SU-DHL-6 (cell line): Measurements from ENCODE around the gene CHST15.

ENCODE experiments used
- H2AFZ ChIP-seq: fragments of 200-600 bp; sonication (generic); 2 replicates; pipeline ENCODE4 v1.6.1; 2014; ENCODE audit warnings: low read depth, mild to moderate bottlenecking, moderate library complexity, mixed read lengths, antibody characterized with exemption, low read length; ENCODE audit not compliant: severe bottlenecking
- H3F3A ChIP-seq: fragments of 200-600 bp; shearing (Covaris generic); 2 replicates; pipeline ENCODE4 v1.6.0; 2016; ENCODE audit warnings: antibody characterized with exemption, mild to moderate bottlenecking; ENCODE audit not compliant: insufficient read depth
- H3K27ac ChIP-seq: fragments of 200-600 bp; sonication (generic); 2 replicates; pipeline ENCODE4 v1.5.1; 2016; ENCODE audit warnings: low read depth, mild to moderate bottlenecking, low read length, moderate library complexity, mixed read lengths
- H3K27me3 ChIP-seq: fragments of 200-600 bp; sonication (generic), shearing (Covaris generic); 2 replicates; pipeline ENCODE4 v1.6.0; 2014; ENCODE audit warnings: mild to moderate bottlenecking, low read length
- H3K36me3 ChIP-seq: fragments of 200-600 bp; sonication (generic); 2 replicates; pipeline ENCODE4 v1.6.1; 2014; ENCODE audit warnings: mild to moderate bottlenecking, low read length, mixed read lengths
- H3K4me2 ChIP-seq: fragments of 300-600, 200-600 bp; shearing (Covaris generic), sonication (generic); 2 replicates; pipeline ENCODE4 v1.6.0; 2014; ENCODE audit warnings: low read length, low read depth, mild to moderate bottlenecking; ENCODE audit not compliant: poor library complexity, severe bottlenecking
- H3K4me3 ChIP-seq: fragments of 200-600 bp; sonication (generic); 2 replicates; pipeline ENCODE4 v1.5.1; 2014; ENCODE audit warnings: antibody characterized with exemption, low read length, mild to moderate bottlenecking, mixed read lengths; ENCODE audit not compliant: insufficient read depth, poor library complexity, severe bottlenecking
- H3K79me2 ChIP-seq: fragments of 200-600 bp; sonication (generic); 2 replicates; pipeline ENCODE4 v1.6.1; 2014; ENCODE audit warnings: mild to moderate bottlenecking, low read length, moderate library complexity; ENCODE audit not compliant: insufficient read depth
- H3K9ac ChIP-seq: fragments of 200-600 bp; sonication (generic); 2 replicates; pipeline ENCODE4 v1.7.0; 2014; ENCODE audit warnings: mild to moderate bottlenecking, low read length
- H3K9me2 ChIP-seq: fragments of 200-600 bp; sonication (generic); replicated peaks from 2 replicates; pipeline ENCODE4 v1.6.1; 2014; ENCODE audit warnings: low read length; ENCODE audit not compliant: insufficient read depth
- H3K9me3 ChIP-seq: fragments of 200-600 bp; sonication (generic); 2 replicates; pipeline ENCODE4 v1.6.1; 2014; ENCODE audit warnings: low read length, mixed read lengths; ENCODE audit not compliant: insufficient read depth
- H4K20me1 ChIP-seq: fragments of 200-600 bp; sonication (generic); 2 replicates; pipeline ENCODE4 v1.6.1; 2014; ENCODE audit warnings: low read depth, mild to moderate bottlenecking, antibody characterized with exemption, low read length, moderate library complexity, mixed read lengths
- CTCF ChIP-seq: fragments of 200-600 bp; sonication (generic); IDR thresholded peaks from one replicate; pipeline ENCODE4 v1.5.1; 2017; ENCODE audit warnings: antibody characterized with exemption, mild to moderate bottlenecking, low read length, moderate library complexity; ENCODE audit not compliant: insufficient read depth, poor library complexity, severe bottlenecking
- EZH2phosphoT487 ChIP-seq: fragments of 200-600 bp; sonication (generic), shearing (Covaris generic); conservative IDR thresholded peaks from 2 replicates; pipeline ENCODE4 v1.6.1; 2018; ENCODE audit warnings: mild to moderate bottlenecking, antibody characterized with exemption, low read length, moderate library complexity, mixed read lengths

The CHST15 gene

DNA sequence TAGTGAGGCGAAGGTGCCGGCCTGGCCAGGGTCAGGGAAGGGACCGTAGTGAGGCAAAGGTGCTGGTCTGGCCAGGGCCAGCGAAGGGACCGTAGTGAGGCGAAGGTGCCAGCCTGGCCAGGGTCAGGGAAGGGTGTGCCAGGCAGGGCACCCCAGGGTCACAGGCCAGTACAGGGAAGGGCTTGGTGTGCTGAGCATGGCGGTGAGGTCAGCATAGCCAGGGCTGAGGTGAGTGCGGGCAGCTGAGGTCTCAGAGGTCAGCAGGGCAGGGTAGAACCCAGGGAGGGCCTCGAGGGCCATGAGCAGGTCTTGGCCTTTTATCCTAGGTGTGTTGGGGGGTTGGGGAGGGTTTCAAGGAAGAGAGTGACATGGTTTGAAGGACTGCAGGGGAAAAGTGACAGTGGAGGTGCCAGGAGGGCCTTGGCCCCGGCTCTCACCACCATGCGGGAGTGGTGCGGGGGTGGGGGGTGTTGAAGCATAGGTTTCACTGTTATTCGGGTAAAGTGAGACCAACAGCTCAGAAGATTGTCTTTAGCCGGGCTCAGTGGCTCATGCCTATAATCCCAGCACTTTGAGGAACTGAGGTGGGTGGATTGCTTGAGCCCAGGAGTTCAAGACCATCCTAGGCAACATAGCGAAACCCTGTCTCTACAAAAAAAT is 93.3 kb downstream of the CHST15 start:
- Histone ChIP-seq H3K27ac (no peak overlapping the region), H3K9me2 (no peaks in the 10 kb centered on the region), H3K36me3 (no peaks in the 10 kb centered on the region), H4K20me1 (no peaks in the 10 kb centered on the region), H3K9me3 (no peaks in the 10 kb centered on the region), H3K79me2 (no peaks in the 10 kb centered on the region), H3K9ac (no peak overlapping the region), H3K27me3 (no peaks in the 10 kb centered on the region), H3K4me3 (no peak overlapping the region), H3K4me2 (no peak overlapping the region), H2AFZ (no peak overlapping the region), H3F3A (no peaks in the 10 kb centered on the region)
- TF ChIP-seq CTCF (no peak), EZH2phosphoT487 (no peak)

- Histone ChIP-seq H3K79me2 (no peaks in the 10 kb centered on the region), H3F3A (no peaks in the 10 kb centered on the region), H3K9ac (no peak overlapping the region), H3K27me3 (no peaks in the 10 kb centered on the region), H3K9me3 (no peaks in the 10 kb centered on the region), H3K36me3 (no peaks in the 10 kb centered on the region), H3K4me3 (no peak overlapping the region), H4K20me1 (no peaks in the 10 kb centered on the region), H2AFZ (no peak overlapping the region), H3K4me2 (no peak overlapping the region), H3K9me2 (no peaks in the 10 kb centered on the region), H3K27ac (no peak overlapping the region)
- TF ChIP-seq CTCF (no peak), EZH2phosphoT487 (no peak)
Measured at GRCh38 chr10:123999261-123999660, 94.1 kb downstream of the CHST15 start.

DNA sequence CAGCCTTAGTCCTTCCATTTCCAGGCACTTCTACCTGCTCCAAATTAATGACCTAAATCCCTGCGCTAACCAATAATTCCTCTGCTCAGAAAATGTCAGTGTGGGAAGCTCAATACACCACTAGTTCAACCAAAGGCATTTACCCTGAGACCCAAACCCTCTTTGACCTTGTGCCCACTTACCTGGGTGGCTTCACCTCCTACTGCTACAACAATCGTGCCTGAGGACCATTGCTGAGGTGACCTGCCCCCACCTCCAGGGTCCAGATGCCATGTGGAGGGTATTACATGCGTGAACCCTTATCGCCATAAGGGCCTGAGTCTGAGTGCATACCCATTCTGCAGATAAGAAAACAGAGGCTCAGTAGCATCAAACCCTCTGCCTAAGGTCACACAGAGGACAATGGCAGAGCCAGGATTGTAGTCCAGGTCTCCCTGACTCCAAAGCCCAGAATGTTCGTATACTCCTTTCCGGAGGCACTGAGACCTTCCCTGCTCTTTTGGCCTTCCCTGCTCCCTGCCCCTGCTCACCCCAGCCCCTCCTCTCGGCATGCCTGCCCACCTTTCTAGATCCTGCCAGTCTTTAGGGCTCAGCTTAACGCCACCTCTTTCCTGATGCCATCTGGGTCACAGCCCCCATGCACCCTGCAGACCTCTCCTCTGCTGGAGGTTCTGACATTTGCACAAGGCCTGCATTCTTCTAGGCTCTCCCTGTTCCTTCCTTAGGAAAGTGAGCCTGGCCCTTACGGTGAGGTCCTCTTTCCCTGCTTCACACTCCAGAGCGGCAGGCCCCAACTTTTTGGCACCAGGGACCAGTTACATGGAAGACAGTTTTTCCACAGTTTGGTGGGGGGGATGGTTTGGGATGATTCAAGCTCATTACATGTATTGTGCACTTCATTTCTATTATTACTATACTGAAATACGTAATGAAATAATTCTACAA is 94.9 kb downstream of the CHST15 start:
- H2AFZ ChIP-seq: no peak overlapping the region
- H3K9me3 ChIP-seq: no peaks in the 10 kb centered on the region
- H3K27me3 ChIP-seq: no peaks in the 10 kb centered on the region
- no peaks in the 10 kb centered on the region for H3K36me3 ChIP-seq
- H3K9ac ChIP-seq: no peak overlapping the region
- TF ChIP-seq CTCF (no peak), EZH2phosphoT487 (no peak)
- H3F3A ChIP-seq: no peaks in the 10 kb centered on the region
- no peak overlapping the region for H3K4me2 ChIP-seq
- H3K4me3 ChIP-seq: no peak overlapping the region
- no peaks in the 10 kb centered on the region for H3K79me2 ChIP-seq
- no peaks in the 10 kb centered on the region for H3K9me2 ChIP-seq
- H4K20me1 ChIP-seq: no peaks in the 10 kb centered on the region
- H3K27ac ChIP-seq: no peak overlapping the region
